ENCODE results near the gene PRICKLE2.
"Not testable (repeated sequence)": the region's sequence is repeated elsewhere in the genome, so short reads cannot be mapped to it uniquely, and the experiment has no call there.

The PRICKLE2 gene

DNA sequence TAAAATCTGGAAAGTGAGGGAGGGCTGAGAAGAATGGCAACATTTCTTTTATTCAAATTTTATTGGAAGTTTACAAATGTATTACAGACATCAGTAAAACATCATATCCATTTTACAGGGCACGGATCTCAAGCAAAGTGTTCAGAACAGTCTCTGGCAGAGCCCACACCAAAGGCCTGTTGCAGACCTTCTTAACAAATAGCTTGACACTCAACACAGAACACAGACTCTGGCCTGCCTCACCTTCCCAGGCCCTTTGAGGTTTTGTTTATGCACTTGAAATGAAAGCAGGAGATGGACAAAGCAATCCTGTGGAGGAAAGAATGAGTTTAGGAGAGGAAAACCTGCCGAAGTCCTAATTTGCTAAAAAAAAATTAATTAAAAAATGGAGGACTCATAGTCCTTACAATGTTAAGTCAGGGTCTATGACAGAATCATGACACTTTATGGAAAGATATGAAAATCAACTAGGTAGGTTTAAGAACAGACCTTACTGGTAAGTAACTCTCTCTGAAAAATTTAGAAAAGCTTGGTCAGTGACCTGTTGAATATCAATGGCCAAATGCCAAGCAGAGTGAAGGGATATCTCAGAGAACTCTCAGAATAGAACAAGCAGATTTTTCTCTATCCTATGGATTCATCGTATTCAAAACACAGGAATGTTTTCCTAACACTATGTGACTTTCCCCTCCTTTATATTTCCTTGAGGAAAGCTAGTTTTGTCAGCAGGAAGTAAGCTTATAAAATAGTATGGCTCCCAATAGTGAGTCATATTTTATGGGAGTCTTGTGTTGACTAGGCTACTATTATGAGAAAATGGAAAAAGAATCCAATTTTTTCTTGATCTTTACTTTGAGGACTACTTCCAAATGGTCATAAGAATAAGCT lies 131.2 kb downstream of the PRICKLE2 start:
- DNase-seq: no peak

GRCh38 chr3:64093211-64093610 lies 132.1 kb downstream of the PRICKLE2 start:
- no peak for DNase-seq

DNA sequence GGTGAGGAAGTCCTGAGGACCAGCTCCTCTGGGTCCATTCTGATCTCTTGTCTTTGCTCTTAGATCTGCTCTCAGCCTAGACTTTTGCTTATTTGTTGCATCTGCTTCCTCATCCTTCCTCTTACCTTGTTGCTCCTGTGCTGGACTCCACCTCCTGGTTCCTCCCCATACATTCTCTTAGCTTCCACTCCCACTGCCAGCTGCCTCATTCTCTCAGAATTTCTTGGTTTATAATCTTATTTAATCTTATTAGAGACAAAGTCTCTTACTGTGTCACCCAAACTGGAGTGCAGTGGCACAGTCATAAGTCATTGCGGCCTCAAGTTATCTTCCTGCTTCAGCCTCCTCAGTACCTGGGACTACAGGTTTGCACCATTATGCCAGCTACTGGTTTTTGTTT lies 133.8 kb downstream of the PRICKLE2 start:
- no peak for DNase-seq

- DNase-seq: not testable (repeated sequence)
These were observed 135.9 kb downstream of the PRICKLE2 start for GRCh38 chr3:64089386-64089785.

DNA sequence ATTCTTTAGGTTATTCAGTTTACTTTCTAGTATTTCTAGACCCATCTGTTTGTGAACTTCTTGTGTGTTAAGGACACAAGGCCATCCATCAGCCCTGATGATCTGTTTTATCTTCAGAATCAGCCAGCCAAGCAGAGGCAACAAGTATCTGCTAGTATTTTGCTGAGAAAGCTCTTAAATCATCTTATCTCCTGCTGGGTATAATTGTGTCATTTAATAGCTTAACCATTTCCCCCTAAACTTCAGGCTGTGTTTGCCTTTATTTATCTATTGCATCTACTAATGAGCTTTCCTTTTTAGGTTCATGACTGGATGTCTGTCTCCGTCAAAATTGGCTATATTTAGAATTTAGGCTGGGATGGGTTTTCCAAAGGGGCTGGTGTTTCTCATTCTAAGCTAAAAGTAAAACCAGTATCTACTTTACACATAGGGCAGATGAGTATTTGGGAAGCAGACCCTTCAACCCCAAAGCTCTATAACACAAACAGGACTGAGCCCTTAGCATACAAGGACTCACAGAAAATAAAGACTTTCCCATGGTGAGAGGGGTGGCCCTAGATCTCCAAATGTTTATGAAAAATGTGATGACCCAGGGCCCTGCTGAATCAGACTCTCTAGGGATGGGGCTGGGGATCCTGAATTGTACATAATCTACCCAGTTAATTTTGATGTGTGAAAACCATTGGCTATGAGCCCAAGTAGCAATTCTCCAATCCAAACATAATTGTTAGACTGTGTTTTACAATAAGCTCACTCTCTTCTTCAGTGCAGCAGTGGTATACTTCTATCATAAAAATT lies 136.7 kb downstream of the PRICKLE2 start:
- DNase-seq: no peak

- no peak for DNase-seq
These were observed 138.6 kb downstream of the PRICKLE2 start for GRCh38 chr3:64086479-64087252.

DNA sequence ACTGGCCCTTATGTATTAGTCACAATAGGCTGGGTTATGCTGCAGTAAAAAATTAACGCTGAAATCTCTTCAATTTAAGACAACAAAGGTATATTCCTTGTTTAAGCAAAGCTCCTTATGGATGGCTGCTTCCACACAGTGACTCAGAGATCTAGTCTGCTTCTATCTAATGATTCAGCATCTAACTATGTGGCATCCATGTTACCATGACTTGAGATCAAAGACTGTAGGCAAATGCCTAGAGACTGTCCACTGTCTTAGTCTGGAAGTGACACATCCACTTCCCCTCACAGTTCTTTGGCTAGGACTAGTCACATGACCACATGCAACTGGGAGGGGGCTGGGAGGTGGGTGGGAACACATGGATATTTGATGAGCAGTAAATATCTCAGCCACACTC lies 140.6 kb downstream of the PRICKLE2 start:
- no peak for DNase-seq

- DNase-seq: no peak
These were observed 141.7 kb downstream of the PRICKLE2 start for GRCh38 chr3:64083575-64083974.

DNA sequence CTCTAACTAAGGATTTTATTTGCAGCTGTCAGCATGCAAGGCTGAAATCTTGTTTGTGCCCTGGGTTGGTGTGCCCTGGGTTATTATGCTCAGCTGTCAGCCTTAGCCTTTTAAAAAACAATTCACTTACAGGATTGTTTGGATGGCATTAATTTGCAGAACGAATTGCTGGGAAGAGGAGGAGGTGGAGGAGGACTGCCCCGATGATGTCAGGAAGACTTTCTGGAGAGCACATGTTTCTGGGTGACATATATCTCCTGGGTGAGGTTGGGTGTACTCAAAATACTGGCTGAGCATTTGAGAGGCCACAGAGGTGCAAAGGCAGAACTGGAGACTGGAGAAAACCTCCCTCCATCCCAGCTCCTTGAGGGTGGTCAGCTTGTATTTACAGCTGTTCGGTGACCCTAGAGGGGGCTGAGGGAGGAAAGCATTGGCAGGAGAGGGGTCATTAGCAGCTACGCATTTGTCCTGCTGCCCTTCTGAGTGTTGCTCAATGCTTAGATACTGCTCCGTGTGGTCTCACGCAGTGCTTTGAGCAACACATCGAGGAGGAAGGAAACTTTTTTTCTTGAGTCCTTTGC lies 142.2 kb downstream of the PRICKLE2 start:
- DNase-seq: no peak

DNA sequence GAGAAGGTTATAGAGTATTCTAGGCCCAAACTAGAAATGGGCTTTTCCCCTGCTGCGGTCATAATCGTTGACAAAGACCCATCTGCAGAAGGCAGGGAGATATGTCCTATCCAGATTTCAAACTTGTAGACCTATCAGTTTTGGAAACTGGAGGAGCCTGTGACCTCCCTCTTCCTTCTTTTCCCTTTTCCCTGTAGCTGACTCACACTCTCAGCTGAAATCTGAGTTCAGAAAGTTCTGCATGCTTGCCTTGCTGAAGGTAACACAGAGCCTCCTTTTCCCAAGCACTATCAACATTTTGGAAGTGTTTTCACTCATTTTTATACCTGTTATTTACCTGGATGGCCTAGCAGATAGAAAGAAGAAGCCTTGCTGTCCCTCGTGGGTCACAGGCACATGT lies 142.9 kb downstream of the PRICKLE2 start:
- DNase-seq: no peak

DNA sequence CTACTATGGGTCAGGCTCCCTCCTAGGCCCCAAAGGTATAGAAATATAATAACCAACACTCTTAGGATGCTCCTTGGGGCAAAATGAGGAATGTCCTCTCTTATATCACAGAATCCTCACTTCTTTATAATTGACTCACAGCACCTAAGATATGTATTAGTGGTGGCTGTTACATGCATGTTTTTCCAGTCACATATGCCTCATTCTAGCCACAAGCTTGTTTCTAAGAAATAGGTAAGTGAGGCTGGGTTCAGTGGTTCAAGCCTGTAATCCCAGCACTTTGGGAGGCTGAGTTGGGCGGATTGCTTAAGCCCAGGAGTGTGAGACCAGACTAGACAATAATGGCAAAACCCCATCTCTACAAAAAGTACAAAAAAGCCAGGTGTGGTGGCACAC lies 144.0 kb downstream of the PRICKLE2 start:
- DNase-seq: no peak

GRCh38 chr3:64080616-64081234 lies 144.5 kb downstream of the PRICKLE2 start:
- no peak for DNase-seq

GRCh38 chr3:64079369-64080150 lies 145.7 kb downstream of the PRICKLE2 start:
- DNase-seq: no peak

DNA sequence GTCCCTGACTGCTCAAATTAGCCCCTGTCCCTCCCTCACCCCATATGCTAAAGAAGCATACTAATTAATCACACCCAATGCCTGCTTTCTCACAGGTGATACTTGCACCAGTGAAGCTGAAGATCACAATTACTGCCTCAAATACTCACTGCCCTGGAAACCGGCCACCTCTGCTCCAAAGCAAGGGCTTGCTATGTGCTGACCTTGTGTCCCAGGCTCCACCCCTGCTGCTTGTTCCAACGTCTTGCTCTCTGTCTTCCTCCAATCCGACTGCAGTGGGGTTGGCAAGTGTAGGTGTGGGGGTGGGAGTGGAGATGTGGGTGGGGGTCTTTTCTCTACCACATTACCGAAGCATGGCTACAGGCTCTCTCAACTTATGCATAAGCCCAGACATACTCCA lies 146.3 kb downstream of the PRICKLE2 start:
- DNase-seq: no peak

GRCh38 chr3:64074895-64075679 lies 150.2 kb downstream of the PRICKLE2 start:
- DNase-seq: no peak

GRCh38 chr3:64074060-64074459 lies 151.2 kb downstream of the PRICKLE2 start:
- no peak for DNase-seq

- DNase-seq: no peak
These were observed 152.0 kb downstream of the PRICKLE2 start for GRCh38 chr3:64073158-64073761.

DNA sequence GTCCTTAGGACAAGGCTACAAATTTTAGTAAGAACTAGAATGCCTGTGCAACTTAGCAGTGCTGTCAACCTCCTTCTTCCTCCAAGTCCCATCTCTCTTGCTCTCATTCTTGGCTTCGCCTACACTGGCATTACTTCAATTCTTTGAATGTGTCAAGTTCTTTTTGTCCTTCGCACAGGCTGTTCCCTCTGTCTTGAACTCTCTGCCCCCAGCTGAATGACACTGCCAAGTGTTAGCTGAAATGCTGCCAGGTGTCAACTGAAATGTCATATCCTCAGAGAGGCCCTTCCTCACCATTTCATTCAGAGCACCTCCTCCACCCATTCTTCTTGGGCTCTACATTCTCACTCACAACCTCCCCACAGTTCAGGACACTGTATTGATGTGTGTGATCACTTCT lies 153.1 kb downstream of the PRICKLE2 start:
- DNase-seq: no peak

- DNase-seq: no peak
These were observed 154.6 kb downstream of the PRICKLE2 start for GRCh38 chr3:64070704-64071103.
